ENCODE measurements around the gene MRTFB. TPM values are rescaled to one million over a fixed set of nuclear protein-coding genes. Genes with fewer than 3 reads are reported as not detected.
A peak's percentile ranks its signal among the peaks of the same experiment; 100 is the strongest.

MRTFB gene
- total and polyA plus RNA-seq, 5 donors: 12.9 to 61.8 (median 44.8) TPM

- Histone ChIP-seq H3K4me3 (ENCODE audit: low read length) (no peak overlapping the region), H3K27me3 (ENCODE audit: control insufficient read depth, insufficient read depth) (no peaks in the 10 kb centered on the region), H3K27ac (ENCODE audit: low read length) (no peak overlapping the region), H3K4me1 (ENCODE audit: control insufficient read depth, insufficient read depth, low read length) (peaks cover 19% of the 10 kb centered on the region), H3K9me3 (ENCODE audit: control insufficient read depth, low read length) (no peaks in the 10 kb centered on the region)
- WGBS: 96% methylated on average over 3 of the region's 3 CpGs
- no peak for DNase-seq
- ATAC-seq: no peak
- intact Hi-C loops (cut with DNase I): loop anchor here in 1 of 4 donors (5.0 kb wide), 1 partner anchor 36 kb away; no protein-coding TSS in a partner anchor
Observed at GRCh38 chr16:14105760-14106375, 34.7 kb downstream of the MRTFB start.

GRCh38 chr16:14106457-14106856, 35.3 kb downstream of the MRTFB start:
- ATAC-seq (no peak), DNase-seq (no peak)
- no peaks in the 10 kb centered on the region for H3K9me3 ChIP-seq (ENCODE audit: control insufficient read depth, low read length)
- no peaks in the 10 kb centered on the region for H3K27me3 ChIP-seq (ENCODE audit: control insufficient read depth, insufficient read depth)
- H3K4me3 ChIP-seq (ENCODE audit: low read length): no peak overlapping the region
- H3K27ac ChIP-seq (ENCODE audit: low read length): no peak overlapping the region
- peaks cover 19% of the 10 kb centered on the region for H3K4me1 ChIP-seq (ENCODE audit: control insufficient read depth, insufficient read depth, low read length)
- intact Hi-C loops (cut with DNase I): loop anchor here in 1 of 4 donors (5.0 kb wide), 1 partner anchor 36 kb away; no protein-coding TSS in a partner anchor
- 88% methylated on average over 3 of the region's 3 CpGs for WGBS

GRCh38 chr16:14106961-14107360, 35.8 kb downstream of the MRTFB start:
- Histone ChIP-seq H3K27ac (ENCODE audit: low read length) (no peak overlapping the region), H3K4me3 (ENCODE audit: low read length) (no peak overlapping the region), H3K27me3 (ENCODE audit: control insufficient read depth, insufficient read depth) (no peaks in the 10 kb centered on the region), H3K9me3 (ENCODE audit: control insufficient read depth, low read length) (no peaks in the 10 kb centered on the region), H3K4me1 (ENCODE audit: control insufficient read depth, insufficient read depth, low read length) (peaks cover 19% of the 10 kb centered on the region)
- intact Hi-C loops (cut with DNase I): loop anchor here in 1 of 4 donors (5.0 kb wide), 1 partner anchor 35 kb away; no protein-coding TSS in a partner anchor
- DNase-seq (no peak), ATAC-seq (no peak)
- 78% methylated on average over 8 of the region's 8 CpGs for WGBS

DNA sequence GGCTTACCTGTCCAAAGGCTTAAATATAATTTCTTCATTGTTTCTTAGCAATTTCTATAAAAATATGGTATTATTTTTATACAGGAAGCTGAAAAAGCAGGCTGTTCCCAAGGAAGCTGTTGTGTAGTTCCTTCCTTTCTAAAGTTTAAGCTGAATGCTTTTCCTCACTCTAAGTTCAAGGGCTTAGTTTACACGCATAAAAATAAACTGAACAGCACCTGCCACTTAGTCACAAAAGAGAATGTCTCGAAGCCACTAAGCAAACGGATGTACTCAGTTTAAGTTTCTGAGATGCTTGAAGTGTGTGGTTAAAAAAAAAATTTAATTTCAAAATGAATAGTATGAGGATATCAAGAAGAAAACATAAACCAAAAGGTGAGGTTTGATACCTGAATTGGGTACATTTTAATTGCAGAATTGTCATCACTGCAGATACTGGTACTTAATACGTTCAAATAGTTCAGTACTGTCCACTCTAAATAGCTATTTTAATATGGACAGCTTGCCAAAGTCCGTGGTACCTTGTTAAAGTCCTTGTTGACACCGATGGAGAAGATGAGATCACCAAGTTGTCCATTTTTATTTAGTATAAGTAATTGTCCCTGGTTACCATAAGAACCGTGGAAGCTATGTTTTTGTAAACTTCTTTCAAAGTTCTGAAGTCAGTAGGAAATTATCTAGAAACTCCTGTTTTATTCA, 38.1 kb downstream of the MRTFB start:
- peaks cover 25% of the 10 kb centered on the region for H3K4me1 ChIP-seq (ENCODE audit: control insufficient read depth, insufficient read depth, low read length)
- 61% methylated on average over 7 of the region's 7 CpGs for WGBS
- intact Hi-C loops (cut with DNase I): loop anchor here in 1 of 4 donors (5.0 kb wide), 1 partner anchor 33 kb away; no protein-coding TSS in a partner anchor
- no peaks in the 10 kb centered on the region for H3K27me3 ChIP-seq (ENCODE audit: control insufficient read depth, insufficient read depth)
- H3K9me3 ChIP-seq (ENCODE audit: control insufficient read depth, low read length): no peaks in the 10 kb centered on the region
- no peak for DNase-seq
- H3K4me3 ChIP-seq (ENCODE audit: low read length): no peak overlapping the region
- ATAC-seq: no peak
- no peak overlapping the region for H3K27ac ChIP-seq (ENCODE audit: low read length)

DNA sequence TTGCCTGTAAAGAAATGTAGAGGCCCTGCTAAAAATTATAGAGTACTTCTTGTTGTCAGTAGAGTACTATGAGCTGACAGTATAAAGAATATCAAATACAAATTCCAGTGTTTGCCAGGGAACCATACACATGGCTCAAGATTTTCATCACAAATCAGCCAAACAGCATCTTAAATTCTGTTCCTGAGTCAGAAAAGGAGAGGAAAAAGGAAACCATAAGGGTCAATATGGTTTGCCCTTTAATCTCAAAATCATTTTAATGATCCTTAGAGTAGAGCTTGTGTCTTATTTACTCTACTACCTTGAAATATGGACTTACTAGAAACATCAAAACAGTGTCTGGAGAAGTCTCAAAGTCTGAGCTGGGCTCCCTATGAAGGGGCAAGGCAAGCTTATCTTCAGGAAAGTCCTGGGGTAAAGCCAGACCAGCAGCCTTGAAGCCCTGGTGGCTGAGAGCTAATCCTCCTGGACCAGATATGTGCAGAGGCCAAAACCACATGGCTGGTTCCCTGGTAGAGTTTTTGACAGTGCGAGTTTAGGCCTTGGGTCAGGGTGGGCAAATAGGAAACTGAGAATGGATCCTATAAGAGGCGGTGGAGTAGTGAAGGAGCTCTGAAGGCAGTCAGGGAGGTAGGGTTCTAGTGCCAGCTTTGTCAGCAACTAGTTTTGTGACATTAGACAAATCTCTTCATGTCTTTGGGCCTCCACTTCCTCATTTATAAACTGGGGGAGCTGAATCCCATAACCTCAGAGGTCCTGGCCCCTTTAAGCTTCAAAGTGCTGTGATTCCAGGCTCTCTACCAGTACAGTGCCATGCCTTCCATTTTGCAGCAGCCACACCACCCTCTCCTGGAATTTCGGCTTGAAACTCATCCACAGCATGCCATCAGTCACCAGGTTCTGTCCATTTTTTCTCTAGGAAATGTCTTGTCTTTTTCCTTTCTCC, 38.9 kb downstream of the MRTFB start:
- 92% methylated on average over 3 of the region's 3 CpGs for WGBS
- H3K4me3 ChIP-seq (ENCODE audit: low read length): no peak overlapping the region
- ATAC-seq (no peak), DNase-seq (no peak)
- no peaks in the 10 kb centered on the region for H3K27me3 ChIP-seq (ENCODE audit: control insufficient read depth, insufficient read depth)
- peaks cover 25% of the 10 kb centered on the region for H3K4me1 ChIP-seq (ENCODE audit: control insufficient read depth, insufficient read depth, low read length)
- no peaks in the 10 kb centered on the region for H3K9me3 ChIP-seq (ENCODE audit: control insufficient read depth, low read length)
- peak overlapping the region; percentile 43 for H3K27ac ChIP-seq (ENCODE audit: low read length)
- intact Hi-C loops (cut with DNase I): loop anchor here in 1 of 4 donors (5.0 kb wide), 1 partner anchor 32 kb away; no protein-coding TSS in a partner anchor

- intact Hi-C loops (cut with DNase I): no loop called here
- H3K27ac ChIP-seq (ENCODE audit: low read length): peak overlapping the region; percentile 43
- H3K4me1 ChIP-seq (ENCODE audit: control insufficient read depth, insufficient read depth, low read length): peaks cover 25% of the 10 kb centered on the region
Observed at GRCh38 chr16:14110728-14111251, 39.7 kb downstream of the MRTFB start.

GRCh38 chr16:14111713-14112538, 40.8 kb downstream of the MRTFB start:
- intact Hi-C loops (cut with DNase I): no loop called here
- no peaks in the 10 kb centered on the region for H3K9me3 ChIP-seq (ENCODE audit: control insufficient read depth, low read length)
- peak; percentile 44 to 80 (median 64) for DNase-seq
- H3K27me3 ChIP-seq (ENCODE audit: control insufficient read depth, insufficient read depth): no peaks in the 10 kb centered on the region
- peak; percentile 46 to 53 for ATAC-seq
- peaks cover 21% of the 10 kb centered on the region for H3K4me1 ChIP-seq (ENCODE audit: control insufficient read depth, insufficient read depth, low read length)
- no peak overlapping the region for H3K4me3 ChIP-seq (ENCODE audit: low read length)
- peak overlapping the region; percentile 7 for H3K27ac ChIP-seq (ENCODE audit: low read length)
- WGBS: 78% methylated on average over 14 of the region's 14 CpGs

More at GRCh38 chr16:14110728-14111251, 39.7 kb downstream of the MRTFB start:
- DNase-seq: no peak
- no peaks in the 10 kb centered on the region for H3K27me3 ChIP-seq (ENCODE audit: control insufficient read depth, insufficient read depth)
- ATAC-seq: no peak
- no peaks in the 10 kb centered on the region for H3K9me3 ChIP-seq (ENCODE audit: control insufficient read depth, low read length)
- 78% methylated on average over 6 of the region's 6 CpGs for WGBS
- no peak overlapping the region for H3K4me3 ChIP-seq (ENCODE audit: low read length)

DNA sequence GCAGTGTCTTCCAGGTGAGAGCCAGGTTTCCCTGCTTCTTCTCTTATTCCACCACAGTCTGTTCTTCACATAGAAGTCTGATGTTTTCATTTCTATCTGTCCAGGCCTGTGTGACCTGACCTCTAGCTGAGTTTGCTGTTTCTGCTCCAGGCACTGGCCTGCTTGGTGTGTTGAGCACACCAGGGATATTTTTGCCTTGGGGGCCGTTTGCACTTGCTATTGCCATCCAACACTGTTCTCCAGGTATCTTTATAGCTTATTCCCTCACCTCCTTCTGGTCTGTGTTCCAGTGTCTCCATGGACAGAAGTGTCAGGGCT, 41.4 kb downstream of the MRTFB start:
- 16% methylated on average over 1 of the region's 1 CpG for WGBS
- no peak for DNase-seq
- peak; percentile 7 to 47 for ATAC-seq
- intact Hi-C loops (cut with DNase I): no loop called here
- no peak overlapping the region for H3K4me3 ChIP-seq (ENCODE audit: low read length)
- H3K4me1 ChIP-seq (ENCODE audit: control insufficient read depth, insufficient read depth, low read length): peaks cover 19% of the 10 kb centered on the region
- no peaks in the 10 kb centered on the region for H3K9me3 ChIP-seq (ENCODE audit: control insufficient read depth, low read length)
- peak overlapping the region; percentile 7 for H3K27ac ChIP-seq (ENCODE audit: low read length)
- no peaks in the 10 kb centered on the region for H3K27me3 ChIP-seq (ENCODE audit: control insufficient read depth, insufficient read depth)

GRCh38 chr16:14113344-14113743, 42.2 kb downstream of the MRTFB start:
- no peak for ATAC-seq
- H3K4me1 ChIP-seq (ENCODE audit: control insufficient read depth, insufficient read depth, low read length): peaks cover 19% of the 10 kb centered on the region
- WGBS: 71% methylated on average over 4 of the region's 4 CpGs
- intact Hi-C loops (cut with DNase I): no loop called here
- H3K27me3 ChIP-seq (ENCODE audit: control insufficient read depth, insufficient read depth): no peaks in the 10 kb centered on the region
- DNase-seq: no peak
- no peaks in the 10 kb centered on the region for H3K9me3 ChIP-seq (ENCODE audit: control insufficient read depth, low read length)
- no peak overlapping the region for H3K4me3 ChIP-seq (ENCODE audit: low read length)
- peak overlapping the region; percentile 40 for H3K27ac ChIP-seq (ENCODE audit: low read length)

DNA sequence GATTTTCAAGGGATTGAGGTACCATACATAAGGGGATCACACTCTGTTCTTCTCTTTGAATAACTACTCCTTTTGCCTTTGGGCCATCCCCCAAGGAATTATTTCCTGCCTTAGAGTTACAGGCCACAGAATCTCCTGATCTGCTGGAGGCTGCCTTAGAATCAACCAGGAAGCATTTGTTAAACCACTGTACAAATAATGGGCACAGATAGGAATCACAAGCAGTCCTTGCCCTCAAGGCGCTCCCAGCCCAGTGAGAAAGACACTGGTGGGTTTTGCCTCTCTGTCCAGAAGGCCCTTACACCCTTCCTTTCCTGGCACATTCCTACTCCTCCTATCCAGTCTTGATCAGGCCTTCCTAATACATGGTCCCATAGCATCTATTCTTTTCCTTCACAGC, 45.9 kb downstream of the MRTFB start:
- 95% methylated on average over 1 of the region's 1 CpG for WGBS

More for the DNA sequence above, 45.9 kb downstream of the MRTFB start:
- no peak overlapping the region for H3K27ac ChIP-seq (ENCODE audit: low read length)
- DNase-seq (no peak), ATAC-seq (no peak)
- no peaks in the 10 kb centered on the region for H3K9me3 ChIP-seq (ENCODE audit: control insufficient read depth, low read length)
- H3K4me3 ChIP-seq (ENCODE audit: low read length): no peak overlapping the region
- H3K4me1 ChIP-seq (ENCODE audit: control insufficient read depth, insufficient read depth, low read length): peaks cover 13% of the 10 kb centered on the region
- no peaks in the 10 kb centered on the region for H3K27me3 ChIP-seq (ENCODE audit: control insufficient read depth, insufficient read depth)
- intact Hi-C loops (cut with DNase I): no loop called here

Data from right cardiac atrium (tissue), 5 donors.